Measurements from ENCODE around the gene CCDC92.

The CCDC92 gene

GRCh38 chr12:123972457-123973401, at the start of gene CCDC92, which contains the start of gene ZNF664:
Gene CCDC92 (minus strand): TSS chr12:123972831. CDS start chr12:123944305, 28,526 bp downstream.
Gene ZNF664 (plus strand): TSS chr12:123973215. CDS start chr12:124012145, 38,930 bp downstream.
- no peak for DNase-seq

GRCh38 chr12:124022161-124022560, 49.5 kb upstream of the CCDC92 start:
- DNase-seq, result no peak

GRCh38 chr12:124021007-124021406, 48.4 kb upstream of the CCDC92 start:
- no peak for DNase-seq

- no peak for DNase-seq
These were observed 47.9 kb upstream of the CCDC92 start for GRCh38 chr12:124020514-124020949.

- DNase-seq, result no peak
These were observed 46.5 kb upstream of the CCDC92 start for GRCh38 chr12:124019115-124019514.

- DNase-seq, result no peak
These were observed 45.9 kb upstream of the CCDC92 start for GRCh38 chr12:124018539-124018938.

- DNase-seq, result no peak
These were observed 44.4 kb upstream of the CCDC92 start for GRCh38 chr12:124017064-124017463.

- no peak for DNase-seq
These were observed 43.1 kb upstream of the CCDC92 start for GRCh38 chr12:124015494-124016461.

GRCh38 chr12:124013073-124013472, 40.4 kb upstream of the CCDC92 start:
- no peak for DNase-seq

- no peak for DNase-seq
These were observed 38.9 kb upstream of the CCDC92 start for GRCh38 chr12:124011435-124012115.

- DNase-seq, result no peak
These were observed 38.1 kb upstream of the CCDC92 start for GRCh38 chr12:124010687-124011086.

- no peak for DNase-seq
These were observed 37.1 kb upstream of the CCDC92 start for GRCh38 chr12:124009781-124010180.

- DNase-seq, result no peak
These were observed 36.0 kb upstream of the CCDC92 start for GRCh38 chr12:124008595-124008994.

- no peak for DNase-seq
These were observed 35.4 kb upstream of the CCDC92 start for GRCh38 chr12:124007826-124008570.

- DNase-seq, result no peak
These were observed 34.4 kb upstream of the CCDC92 start for GRCh38 chr12:124006846-124007713.

GRCh38 chr12:124006085-124006845, 33.6 kb upstream of the CCDC92 start:
- DNase-seq, result no peak

- no peak for DNase-seq
These were observed 31.7 kb upstream of the CCDC92 start for GRCh38 chr12:124004233-124004875.

- DNase-seq, result no peak
These were observed 30.0 kb upstream of the CCDC92 start for GRCh38 chr12:124002654-124003053.

- no peak for DNase-seq
These were observed 29.5 kb upstream of the CCDC92 start for GRCh38 chr12:124002021-124002644.

All from SIG-M5 (cell line).